Neural cell (in vitro differentiated cells): Measurements from ENCODE around the gene OXNAD1.

ENCODE experiments used
- EZH2 ChIP-seq: fragments of 200-600, 300-800 bp; shearing (Covaris generic), sonication (generic); IDR thresholded peaks from 2 replicates; pipeline ENCODE4 v1.6.1; 2014; ENCODE audit warnings: antibody characterized with exemption, low read length, borderline replicate concordance, mild to moderate bottlenecking; ENCODE audit not compliant: insufficient read depth, poor library complexity, severe bottlenecking
- MXI1 ChIP-seq: fragments of 450-650 bp; conservative IDR thresholded peaks from 2 replicates; pipeline ENCODE4 v1.6.1; 2014; ENCODE audit warnings: antibody characterized with exemption, mild to moderate bottlenecking; ENCODE audit not compliant: poor library complexity, severe bottlenecking
- POLR2AphosphoS5 ChIP-seq: IDR thresholded peaks from 2 replicates; pipeline ENCODE4 v1.6.1; 2012
- TAF1 ChIP-seq: IDR thresholded peaks from 2 replicates; pipeline ENCODE4 v1.6.1; 2012; ENCODE audit warnings: low read depth
- TF ChIP-seq, protein P1 (sequence below): fragments of 450-650 bp; IDR thresholded peaks from 2 replicates; pipeline ENCODE4 v1.5.1; 2014; ENCODE audit warnings: antibody characterized with exemption, mild to moderate bottlenecking, moderate library complexity; ENCODE audit not compliant: poor library complexity, severe bottlenecking

DNA sequence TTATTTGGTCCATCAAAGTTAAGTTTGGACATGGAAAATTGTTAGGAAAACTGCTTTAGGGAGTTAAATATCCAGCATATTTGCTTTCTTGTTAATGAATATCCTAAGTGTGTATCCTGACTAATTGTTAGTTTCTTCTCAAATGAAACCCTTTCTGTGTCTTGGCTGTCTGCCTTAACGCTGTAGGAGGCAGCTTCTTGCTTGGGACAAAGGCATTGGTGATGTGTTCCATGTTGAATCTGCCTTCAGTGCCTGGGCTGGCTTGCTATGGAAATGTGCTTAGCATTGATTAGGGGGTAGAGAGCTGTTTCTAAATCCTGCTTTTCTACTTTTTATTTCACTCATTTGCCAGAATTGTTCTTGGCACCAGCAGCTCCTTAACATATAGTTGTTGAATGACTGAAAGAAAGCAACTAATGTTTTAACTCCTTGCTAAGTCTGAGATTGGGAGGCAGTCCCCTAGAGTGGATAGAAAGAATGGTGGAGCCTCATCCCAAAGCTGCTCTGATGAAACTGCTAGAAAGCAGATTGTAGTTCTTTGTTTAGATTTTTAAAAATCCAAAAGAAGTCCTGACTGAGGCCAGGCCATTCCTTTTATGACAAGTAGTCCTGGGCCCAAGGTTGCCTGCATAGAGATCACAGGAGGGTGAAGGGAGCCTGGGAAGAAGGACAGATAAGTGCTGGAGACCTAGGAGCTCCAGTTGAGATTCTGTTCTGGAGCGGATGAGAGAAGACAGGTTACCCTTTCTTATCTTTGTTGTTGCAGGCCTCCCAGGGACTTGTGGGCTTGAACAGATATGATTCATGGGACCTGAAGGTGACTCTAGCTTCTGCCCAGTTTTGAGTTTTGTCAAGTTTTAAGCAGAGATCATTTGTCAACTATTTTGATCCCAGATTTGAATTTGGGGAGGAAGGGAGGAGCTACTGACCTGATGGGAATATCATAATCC is 39.3 kb downstream of the OXNAD1 start:
- TF ChIP-seq, protein P1, sequence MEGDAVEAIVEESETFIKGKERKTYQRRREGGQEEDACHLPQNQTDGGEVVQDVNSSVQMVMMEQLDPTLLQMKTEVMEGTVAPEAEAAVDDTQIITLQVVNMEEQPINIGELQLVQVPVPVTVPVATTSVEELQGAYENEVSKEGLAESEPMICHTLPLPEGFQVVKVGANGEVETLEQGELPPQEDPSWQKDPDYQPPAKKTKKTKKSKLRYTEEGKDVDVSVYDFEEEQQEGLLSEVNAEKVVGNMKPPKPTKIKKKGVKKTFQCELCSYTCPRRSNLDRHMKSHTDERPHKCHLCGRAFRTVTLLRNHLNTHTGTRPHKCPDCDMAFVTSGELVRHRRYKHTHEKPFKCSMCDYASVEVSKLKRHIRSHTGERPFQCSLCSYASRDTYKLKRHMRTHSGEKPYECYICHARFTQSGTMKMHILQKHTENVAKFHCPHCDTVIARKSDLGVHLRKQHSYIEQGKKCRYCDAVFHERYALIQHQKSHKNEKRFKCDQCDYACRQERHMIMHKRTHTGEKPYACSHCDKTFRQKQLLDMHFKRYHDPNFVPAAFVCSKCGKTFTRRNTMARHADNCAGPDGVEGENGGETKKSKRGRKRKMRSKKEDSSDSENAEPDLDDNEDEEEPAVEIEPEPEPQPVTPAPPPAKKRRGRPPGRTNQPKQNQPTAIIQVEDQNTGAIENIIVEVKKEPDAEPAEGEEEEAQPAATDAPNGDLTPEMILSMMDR = no peak
- TF ChIP-seq EZH2 (no peak), MXI1 (no peak), POLR2AphosphoS5 (no peak), TAF1 (no peak)
